Neural progenitor cell (in vitro differentiated cells): ENCODE data around the gene SMYD5. TPM values are rescaled to one million over a fixed set of nuclear protein-coding genes. Genes with fewer than 3 reads are reported as not detected.

Source experiments
- DNase-seq: peaks from one replicate; pipeline ENCODE4 v3.0.0-alpha.2; 2016; ENCODE audit warnings: low spot score
- H2AFZ ChIP-seq: fragments of 200-600 bp; sonication (generic); replicated peaks from 2 replicates; pipeline ENCODE4 v1.6.1; 2016; ENCODE audit warnings: antibody characterized with exemption
- H3F3A ChIP-seq: fragments of 200-600 bp; sonication (generic); 2 replicates; pipeline ENCODE4 v1.6.1; 2016; ENCODE audit warnings: antibody characterized with exemption, low read depth
- H3K27ac ChIP-seq: fragments of 200-600 bp; sonication (generic); 2 replicates; pipeline ENCODE4 v1.5.1; 2016; ENCODE audit warnings: mild to moderate bottlenecking
- H3K27me3 ChIP-seq: fragments of 200-600 bp; sonication (generic); 2 replicates; pipeline ENCODE4 v1.6.1; 2016; ENCODE audit warnings: mild to moderate bottlenecking, moderate library complexity
- H3K36me3 ChIP-seq: fragments of 200-600 bp; sonication (generic); 2 replicates; pipeline ENCODE4 v1.5.1; 2016
- H3K4me1 ChIP-seq: fragments of 200-600 bp; sonication (generic); 2 replicates; pipeline ENCODE4 v1.6.1; 2016; ENCODE audit warnings: mixed run types
- H3K4me2 ChIP-seq: fragments of 200-600 bp; sonication (generic); 2 replicates; pipeline ENCODE4 v1.6.1; 2016
- H3K4me3 ChIP-seq: fragments of 200-600 bp; sonication (generic); 2 replicates; pipeline ENCODE4 v1.5.1; 2016
- H3K79me2 ChIP-seq: fragments of 200-600 bp; sonication (generic); 2 replicates; pipeline ENCODE4 v1.6.1; 2016; ENCODE audit warnings: low read depth
- H3K9ac ChIP-seq: fragments of 200-600 bp; sonication (generic); 2 replicates; pipeline ENCODE4 v1.6.1; 2016
- H3K9me3 ChIP-seq: fragments of 200-600 bp; sonication (generic); 2 replicates; pipeline ENCODE4 v1.5.1; 2016; ENCODE audit warnings: low read depth
- H4K20me1 ChIP-seq: fragments of 200-600 bp; sonication (generic); 2 replicates; pipeline ENCODE4 v1.6.1; 2016; ENCODE audit warnings: low read depth
- H3K27ac Mint-ChIP-seq: 3 replicates; pipeline ENCODE4 v1.8.0; 2021; ENCODE audit warnings: mixed read lengths
- H3K27me3 Mint-ChIP-seq: 2 replicates; pipeline ENCODE4 v1.8.0; 2022; ENCODE audit warnings: low read depth, mild to moderate bottlenecking, inconsistent platforms, moderate library complexity, mixed read lengths; ENCODE audit not compliant: insufficient read depth
- H3K36me3 Mint-ChIP-seq: 3 replicates; pipeline ENCODE4 v1.8.0; 2021; ENCODE audit warnings: mixed read lengths
- H3K4me1 Mint-ChIP-seq: 3 replicates; pipeline ENCODE4 v1.8.0; 2021; ENCODE audit warnings: mixed read lengths
- H3K4me3 Mint-ChIP-seq: 3 replicates; pipeline ENCODE4 v1.8.0; 2021; ENCODE audit warnings: mild to moderate bottlenecking, moderate library complexity, mixed read lengths
- H3K9me3 Mint-ChIP-seq: 3 replicates; pipeline ENCODE4 v1.8.0; 2020; ENCODE audit warnings: mixed read lengths
- CTCF ChIP-seq: fragments of 200-600 bp; sonication (generic); IDR thresholded peaks from 2 replicates; pipeline ENCODE4 v1.5.1; 2017; ENCODE audit warnings: antibody characterized with exemption, mild to moderate bottlenecking
- EZH2 ChIP-seq: fragments of 200-600 bp; sonication (generic); IDR thresholded peaks from 2 replicates; pipeline ENCODE4 v1.6.1; 2017; ENCODE audit warnings: antibody characterized with exemption, mild to moderate bottlenecking, moderate library complexity
- EZH2phosphoT487 ChIP-seq: fragments of 200-600 bp; sonication (generic); IDR thresholded peaks from 2 replicates; pipeline ENCODE4 v1.6.1; 2017; ENCODE audit warnings: antibody characterized with exemption
- total RNA-seq: library from RNA; depleted of rRNA; stranded (reverse); fragments of >200 nt; gene quantifications from 2 replicates; pipeline ENCODE4 v1.2.3, GENCODE V29; 2015; ENCODE audit warnings: low replicate concordance

SMYD5 gene
- total RNA-seq, 1 donor from 2014 or later: 21.0 TPM

- Histone ChIP-seq H3K36me3 (no peaks in the 10 kb centered on the region), H3F3A (peaks cover 18% of the 10 kb centered on the region), H2AFZ (no peak overlapping the region), H3K27ac (no peak overlapping the region), H3K9me3 (no peaks in the 10 kb centered on the region), H3K27me3 (peaks cover 57% of the 10 kb centered on the region), H3K9ac (no peak overlapping the region), H4K20me1 (peaks cover 20% of the 10 kb centered on the region), H3K4me3 (no peak overlapping the region), H3K4me1 (peaks cover 14% of the 10 kb centered on the region), H3K79me2 (no peaks in the 10 kb centered on the region), H3K4me2 (no peak overlapping the region)
- H3K4me1 Mint-ChIP-seq: peaks cover 18% of the 10 kb centered on the region
- DNase-seq: no peak
- TF ChIP-seq EZH2phosphoT487: no peak
- TF ChIP-seq CTCF: no peak
- no peak for TF ChIP-seq EZH2
- H3K9me3 Mint-ChIP-seq: peaks cover 2% of the 10 kb centered on the region
- peaks cover 25% of the 10 kb centered on the region for H3K27me3 Mint-ChIP-seq
- no peak overlapping the region for H3K4me3 Mint-ChIP-seq
- H3K27ac Mint-ChIP-seq: no peak overlapping the region
- H3K36me3 Mint-ChIP-seq: peaks cover 2% of the 10 kb centered on the region
These were observed 41.1 kb upstream of the SMYD5 start for GRCh38 chr2:73172963-73173362.

GRCh38 chr2:73173781-73174180 lies 40.3 kb upstream of the SMYD5 start:
- H3F3A ChIP-seq: peaks cover 18% of the 10 kb centered on the region
- no peak overlapping the region for H3K9ac ChIP-seq
- no peak overlapping the region for H2AFZ ChIP-seq
- no peak for DNase-seq
- H3K27me3 ChIP-seq: peaks cover 65% of the 10 kb centered on the region
- H3K36me3 Mint-ChIP-seq: peaks cover 2% of the 10 kb centered on the region
- H3K4me1 ChIP-seq: peaks cover 14% of the 10 kb centered on the region
- no peak overlapping the region for H3K4me3 ChIP-seq
- H3K4me1 Mint-ChIP-seq: peaks cover 18% of the 10 kb centered on the region
- H3K27ac Mint-ChIP-seq: no peak overlapping the region
- H3K36me3 ChIP-seq: no peaks in the 10 kb centered on the region
- no peaks in the 10 kb centered on the region for H3K9me3 ChIP-seq
- H3K27ac ChIP-seq: no peak overlapping the region
- TF ChIP-seq EZH2 (no peak), CTCF (no peak), EZH2phosphoT487 (no peak)
- no peaks in the 10 kb centered on the region for H3K79me2 ChIP-seq
- H3K9me3 Mint-ChIP-seq: peaks cover 2% of the 10 kb centered on the region
- H4K20me1 ChIP-seq: peaks cover 20% of the 10 kb centered on the region
- peaks cover 31% of the 10 kb centered on the region for H3K27me3 Mint-ChIP-seq
- no peak overlapping the region for H3K4me2 ChIP-seq
- H3K4me3 Mint-ChIP-seq: no peak overlapping the region

DNA sequence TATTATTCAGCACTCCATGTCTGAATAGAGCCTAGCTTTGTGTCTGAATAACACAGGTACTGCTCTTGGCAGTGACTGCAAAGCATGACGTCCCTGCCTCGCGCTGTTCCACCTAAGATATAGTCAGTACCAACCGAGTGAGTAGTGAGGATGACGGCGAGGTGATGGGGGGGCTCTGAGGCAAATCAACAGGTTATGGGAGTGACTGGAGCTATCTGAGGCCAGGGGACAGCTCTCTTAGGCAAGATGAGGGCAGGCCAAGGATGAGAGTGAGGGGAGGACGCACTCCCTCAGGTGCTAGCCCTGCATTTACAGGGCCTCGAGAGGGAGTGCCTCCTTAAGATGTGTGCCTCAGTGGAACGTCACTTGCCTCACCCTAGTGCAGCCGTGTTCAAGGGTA lies 39.8 kb upstream of the SMYD5 start:
- Histone ChIP-seq H3K36me3 (no peaks in the 10 kb centered on the region), H2AFZ (no peak overlapping the region), H3K4me2 (no peak overlapping the region), H3K9me3 (no peaks in the 10 kb centered on the region), H3F3A (peaks cover 18% of the 10 kb centered on the region), H4K20me1 (peaks cover 20% of the 10 kb centered on the region), H3K4me3 (no peak overlapping the region), H3K9ac (no peak overlapping the region), H3K4me1 (peaks cover 14% of the 10 kb centered on the region), H3K27me3 (peaks cover 70% of the 10 kb centered on the region), H3K79me2 (no peaks in the 10 kb centered on the region), H3K27ac (no peak overlapping the region)
- H3K36me3 Mint-ChIP-seq: peaks cover 2% of the 10 kb centered on the region
- peaks cover 18% of the 10 kb centered on the region for H3K4me1 Mint-ChIP-seq
- peaks cover 2% of the 10 kb centered on the region for H3K9me3 Mint-ChIP-seq
- H3K4me3 Mint-ChIP-seq: peak overlapping the region; percentile 68
- no peak overlapping the region for H3K27ac Mint-ChIP-seq
- TF ChIP-seq CTCF (no peak), EZH2 (no peak), EZH2phosphoT487 (no peak)
- H3K27me3 Mint-ChIP-seq: peaks cover 31% of the 10 kb centered on the region
- no peak for DNase-seq
